ENCODE measurements around the gene GRAP. TPM values are rescaled to one million over a fixed set of nuclear protein-coding genes. Genes with fewer than 3 reads are reported as not detected.

Gene GRAP
- polyA plus RNA-seq, 2 of the 4 experiments (the other 2 are of a cell fraction): 0.19 TPM

- H3K27ac ChIP-seq: peak overlapping the region in 1 of 2 experiments; percentile 32; a peak in 1 of 6 replicates
- FAIRE-seq: no peak
- ATAC-seq: no peak
- WGBS (ENCODE audit: missing lambda C conversion rate): 91% methylated on average over 10 of the region's 10 CpGs
- H3K4me2 ChIP-seq: no peak overlapping the region
- TF ChIP-seq KDM5A (IDR thresholded peaks at IDR 0.05) (no peak), JUN (IDR thresholded peaks at IDR 0.05) (no peak), HOXB13 (CRISPR knock-in tag; IDR thresholded peaks at IDR 0.05; ENCODE audit: low read depth) (no peak)
- no peak for DNase-seq (ENCODE audit: low read depth in 1 of 2, low spot score in 1 of 2)
- H3K9me3 ChIP-seq: no peaks in the 10 kb centered on the region
- ChIA-PET CTCF (interaction anchor here (1.2 to 20.6 kb wide), 2 partner anchors 13 to 14 kb away, joined by 4 to 215 read pairs; no protein-coding TSS in a partner anchor), POLR2A (no interaction called here)
- H3K4me3 ChIP-seq: no peak overlapping the region
- H3K4me1 ChIP-seq: peaks cover 7% of the 10 kb centered on the region
Measured at GRCh38 chr17:18974407-18975149, 72.2 kb downstream of the GRAP start.

- ATAC-seq (no peak), FAIRE-seq (no peak), DNase-seq (ENCODE audit: low read depth in 1 of 2, low spot score in 1 of 2) (no peak)
- ChIA-PET POLR2A (no interaction called here), CTCF (interaction anchor here (1.2 to 20.6 kb wide), 2 partner anchors 11 to 66 kb away, joined by 3 to 215 read pairs; no protein-coding TSS in a partner anchor)
- no peaks in the 10 kb centered on the region for H3K9me3 ChIP-seq
- no peak overlapping the region for H3K4me2 ChIP-seq
- TF ChIP-seq HOXB13 (CRISPR knock-in tag; IDR thresholded peaks at IDR 0.05; ENCODE audit: low read depth): no peak
- TF ChIP-seq SMC3 (IDR thresholded peaks at IDR 0.05): no peak
- no peak for TF ChIP-seq TFCP2L1 (CRISPR knock-in tag; IDR thresholded peaks at IDR 0.05)
- no peak overlapping the region for H3K4me3 ChIP-seq
- peaks cover 29% of the 10 kb centered on the region for H3K4me1 ChIP-seq
- WGBS (ENCODE audit: missing lambda C conversion rate): 94% methylated on average over 7 of the region's 7 CpGs
- H3K27ac ChIP-seq: no peak overlapping the region
Measured at GRCh38 chr17:18971801-18972200, 75.0 kb downstream of the GRAP start.

Small RNA genes within 50 kb of the gene (small RNA-seq; reads per million reads assigned to genes)
- gene AC090286.3: 0 reads per million in 6 experiments

Other genes with a start within 250 kb of the GRAP start
- gene PRPSAP2, start 188.8 kb downstream of the GRAP start, polyA plus RNA-seq (2011; rRNA removed): 76.1 and 82.1 TPM in 2 replicates
- 53.3 to 55.3 TPM (median 54.9 TPM) in 3 replicates for gene PRPSAP2, start 188.8 kb downstream of the GRAP start, polyA plus RNA-seq (2017; fragmentation: RNase III; extraction: RNeasy Plus Mini Kit Qiagen cat#74134 plus additional on column Dnase treatment)
- 0.26 and 0.28 TPM in 2 replicates for gene SLC5A10, start 94.8 kb downstream of the GRAP start, polyA plus RNA-seq (2011; rRNA removed)
- gene SLC5A10, start 94.8 kb downstream of the GRAP start, polyA plus RNA-seq (2017; fragmentation: RNase III; extraction: RNeasy Plus Mini Kit Qiagen cat#74134 plus additional on column Dnase treatment): 0.07 to 0.22 TPM (median 0.15 TPM) in 3 replicates
- gene FAM83G, start 42.2 kb downstream of the GRAP start, polyA plus RNA-seq (2011; rRNA removed): 11.0 and 12.8 TPM in 2 replicates
- 19.8 to 22.0 TPM (median 20.5 TPM) in 3 replicates for gene FAM83G, start 42.2 kb downstream of the GRAP start, polyA plus RNA-seq (2017; fragmentation: RNase III; extraction: RNeasy Plus Mini Kit Qiagen cat#74134 plus additional on column Dnase treatment)
- gene GRAPL, start 80.6 kb upstream of the GRAP start, polyA plus RNA-seq (2011; rRNA removed): 0.08 and 0.09 TPM in 2 replicates
- gene GRAPL, start 80.6 kb upstream of the GRAP start, polyA plus RNA-seq (2017; fragmentation: RNase III; extraction: RNeasy Plus Mini Kit Qiagen cat#74134 plus additional on column Dnase treatment): 0.16 to 0.36 TPM (median 0.25 TPM) in 3 replicates
- 32.7 and 33.8 TPM in 2 replicates for gene EPN2, start 190.4 kb upstream of the GRAP start, polyA plus RNA-seq (2011; rRNA removed)
- gene EPN2, start 190.4 kb upstream of the GRAP start, polyA plus RNA-seq (2017; fragmentation: RNase III; extraction: RNeasy Plus Mini Kit Qiagen cat#74134 plus additional on column Dnase treatment): 30.5 to 33.0 TPM (median 32.1 TPM) in 3 replicates